A549 treated with AZD9567 at 1 μM for 4 hours (cell line): Measurements from ENCODE around the gene ZNF613. TPM values are rescaled to one million over a fixed set of nuclear protein-coding genes. Genes with fewer than 3 reads are reported as not detected.

Experiments
- total RNA-seq: library from RNA; stranded (reverse); fragments of 200-300 nt; extraction: Qiagen RNA extraction; gene quantifications from 5 replicates; pipeline ENCODE4 v1.2.3, GENCODE V29; 2022; ENCODE audit not compliant: insufficient read depth

ZNF613 gene
- 0.75 to 2.2 TPM (median 1.3 TPM) in 4 of 5 replicates, not detected in the other for total RNA-seq

GRCh38 chr19:51926784-51927741 is at the start of gene ZNF613:
Gene ZNF613, plus strand, starts transcription at chr19:51927472. Its CDS starts 8,749 bp downstream, at chr19:51936221.

GRCh38 chr19:51887522-51888498 is 39.5 kb upstream of the ZNF613 start, which contains the start of gene ZNF577:
Gene ZNF577, minus strand, starts transcription at chr19:51887951. Its CDS starts 7,569 bp downstream, at chr19:51880382.

GRCh38 chr19:51904331-51905165 is 22.7 kb upstream of the ZNF613 start, which contains the start of gene ZNF649:
Gene ZNF649, minus strand, starts transcription at chr19:51905017. Its CDS starts 4,910 bp downstream, at chr19:51900107.

GRCh38 chr19:51986309-51987291 is 59.3 kb downstream of the ZNF613 start, which contains the start of gene ZNF350:
Gene ZNF350, minus strand, starts transcription at chr19:51986840. Its CDS starts 12,480 bp downstream, at chr19:51974360.

Other genes starting within 250 kb of the ZNF613 start
- 7.1 to 14.5 TPM (median 12.9 TPM) in 5 replicates for gene SPACA6, start 234.1 kb upstream of the ZNF613 start, total RNA-seq
- gene HAS1, start 203.5 kb upstream of the ZNF613 start, total RNA-seq, result not detected in 5 replicates
- 0.05 to 0.11 TPM (median 0.09 TPM) in 4 of 5 replicates, not detected in the other for gene FPR1, start 175.6 kb upstream of the ZNF613 start, total RNA-seq
- not detected in 5 replicates for gene FPR2, start 166.3 kb upstream of the ZNF613 start, total RNA-seq
- not detected in 5 replicates for gene FPR3, start 132.3 kb upstream of the ZNF613 start, total RNA-seq
- 0.03 to 0.08 TPM (median 0.06 TPM) in 3 of 5 replicates, not detected in the others for gene ZNF577, start 39.5 kb upstream of the ZNF613 start, total RNA-seq
- gene ZNF649, start 22.5 kb upstream of the ZNF613 start, total RNA-seq, result 0.11 to 0.35 TPM (median 0.17 TPM) in 4 of 5 replicates, not detected in the other
- gene ZNF350, start 59.4 kb downstream of the ZNF613 start, total RNA-seq, result 3.3 to 8.1 TPM (median 3.9 TPM) in 5 replicates
- 2.6 to 4.6 TPM (median 4.1 TPM) in 5 replicates for gene ZNF615, start 80.7 kb downstream of the ZNF613 start, total RNA-seq
- gene ZNF614, start 100.9 kb downstream of the ZNF613 start, total RNA-seq, result 2.9 to 4.3 TPM (median 3.4 TPM) in 5 replicates
- 1.4 to 1.9 TPM (median 1.7 TPM) in 4 of 5 replicates, not detected in the other for gene ZNF432, start 121.4 kb downstream of the ZNF613 start, total RNA-seq
- gene ZNF841, start 168.3 kb downstream of the ZNF613 start, total RNA-seq, result 1.5 to 3.1 TPM (median 1.9 TPM) in 5 replicates
- 0.52 to 4.3 TPM (median 0.91 TPM) in 5 replicates for gene ZNF616, start 212.5 kb downstream of the ZNF613 start, total RNA-seq
- gene ZNF836, start 244.1 kb downstream of the ZNF613 start, total RNA-seq, result 0.53 to 1.1 TPM (median 0.69 TPM) in 5 replicates